Right ventricle myocardium superior (tissue), 1 donor: ENCODE data around the gene INTS11. TPM values are rescaled to one million over a fixed set of nuclear protein-coding genes. Genes with fewer than 3 reads are reported as not detected.

Source experiments
- ATAC-seq: fragments of 200-7000 bp; cut with Tn5 transposase; one replicate; pipeline ENCODE4 v1.9.1; 2020; ENCODE audit warnings: mild to moderate bottlenecking; ENCODE audit not compliant: poor library complexity
- DNase-seq: peaks from one replicate; pipeline ENCODE4 v3.0.0-alpha.2; 2020
- intact Hi-C: fragments of 100-400 bp; cut with DNase I; formaldehyde crosslinking; loops from one replicate; pipeline ENCODE4 v1.11.2; 2022
- total RNA-seq: library from RNA; stranded (reverse); fragmentation: NEBNext Ultra II Directional; extraction: Animal tissue kit (Norgen Biotek cat#: 25700); gene quantifications from one replicate; pipeline ENCODE4 v1.2.1, GENCODE V29; 2021
- donor health status: DM: no; HTN: yes; CAD: no; lungs with severe emphysema.

The INTS11 gene
- total RNA-seq, 1 donor from 2014 or later: 70.9 TPM

- intact Hi-C loops: no loop called here
- no peak for DNase-seq
- no peak for ATAC-seq
Measured at GRCh38 chr1:1335283-1335682, 10.8 kb upstream of the INTS11 start.

GRCh38 chr1:1334835-1335234 lies 10.4 kb upstream of the INTS11 start:
- intact Hi-C loops: no loop called here

GRCh38 chr1:1333551-1334241 lies 9.2 kb upstream of the INTS11 start:
- DNase-seq (no peak), ATAC-seq (peak; percentile 2)
- intact Hi-C loops: no loop called here

More at GRCh38 chr1:1334835-1335234, 10.4 kb upstream of the INTS11 start:
- ATAC-seq (no peak), DNase-seq (no peak)

DNA sequence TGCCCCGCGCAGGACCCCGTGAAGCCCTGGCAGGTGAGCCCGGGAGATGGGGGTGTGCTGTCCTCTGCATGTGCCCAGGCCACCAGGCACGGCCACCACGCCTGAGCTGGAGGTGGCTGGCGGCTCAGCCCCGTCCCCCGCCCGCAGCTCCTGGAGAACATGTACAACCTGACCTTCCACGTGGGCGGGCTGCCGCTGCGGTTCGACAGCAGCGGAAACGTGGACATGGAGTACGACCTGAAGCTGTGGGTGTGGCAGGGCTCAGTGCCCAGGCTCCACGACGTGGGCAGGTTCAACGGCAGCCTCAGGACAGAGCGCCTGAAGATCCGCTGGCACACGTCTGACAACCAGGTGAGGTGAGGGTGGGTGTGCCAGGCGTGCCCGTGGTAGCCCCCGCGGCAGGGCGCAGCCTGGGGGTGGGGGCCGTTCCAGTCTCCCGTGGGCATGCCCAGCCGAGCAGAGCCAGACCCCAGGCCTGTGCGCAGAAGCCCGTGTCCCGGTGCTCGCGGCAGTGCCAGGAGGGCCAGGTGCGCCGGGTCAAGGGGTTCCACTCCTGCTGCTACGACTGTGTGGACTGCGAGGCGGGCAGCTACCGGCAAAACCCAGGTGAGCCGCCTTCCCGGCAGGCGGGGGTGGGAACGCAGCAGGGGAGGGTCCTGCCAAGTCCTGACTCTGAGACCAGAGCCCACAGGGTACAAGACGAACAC lies 8.5 kb upstream of the INTS11 start:
- no peak for DNase-seq
- no peak for ATAC-seq
- intact Hi-C loops: no loop called here

DNA sequence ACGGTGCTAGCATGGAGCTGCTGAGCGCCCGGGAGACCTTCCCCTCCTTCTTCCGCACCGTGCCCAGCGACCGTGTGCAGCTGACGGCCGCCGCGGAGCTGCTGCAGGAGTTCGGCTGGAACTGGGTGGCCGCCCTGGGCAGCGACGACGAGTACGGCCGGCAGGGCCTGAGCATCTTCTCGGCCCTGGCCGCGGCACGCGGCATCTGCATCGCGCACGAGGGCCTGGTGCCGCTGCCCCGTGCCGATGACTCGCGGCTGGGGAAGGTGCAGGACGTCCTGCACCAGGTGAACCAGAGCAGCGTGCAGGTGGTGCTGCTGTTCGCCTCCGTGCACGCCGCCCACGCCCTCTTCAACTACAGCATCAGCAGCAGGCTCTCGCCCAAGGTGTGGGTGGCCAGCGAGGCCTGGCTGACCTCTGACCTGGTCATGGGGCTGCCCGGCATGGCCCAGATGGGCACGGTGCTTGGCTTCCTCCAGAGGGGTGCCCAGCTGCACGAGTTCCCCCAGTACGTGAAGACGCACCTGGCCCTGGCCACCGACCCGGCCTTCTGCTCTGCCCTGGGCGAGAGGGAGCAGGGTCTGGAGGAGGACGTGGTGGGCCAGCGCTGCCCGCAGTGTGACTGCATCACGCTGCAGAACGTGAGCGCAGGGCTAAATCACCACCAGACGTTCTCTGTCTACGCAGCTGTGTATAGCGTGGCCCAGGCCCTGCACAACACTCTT lies 7.7 kb upstream of the INTS11 start:
- intact Hi-C loops: no loop called here
- no peak for DNase-seq
- ATAC-seq: no peak

GRCh38 chr1:1331068-1331965 lies 6.9 kb upstream of the INTS11 start, which contains the start of gene TAS1R3:
TAS1R3 (plus strand) TSS chr1:1331280; CDS start chr1:1331346, 66 bp downstream.
- ATAC-seq: no peak
- intact Hi-C loops: no loop called here
- DNase-seq: no peak

- intact Hi-C loops: no loop called here
Measured at GRCh38 chr1:1330366-1331067, 6.1 kb upstream of the INTS11 start.

GRCh38 chr1:1329304-1330210 lies 5.1 kb upstream of the INTS11 start:
- DNase-seq (no peak), ATAC-seq (no peak)
- intact Hi-C loops: no loop called here

More at GRCh38 chr1:1330366-1331067, 6.1 kb upstream of the INTS11 start:
- ATAC-seq: no peak
- no peak for DNase-seq

- DNase-seq: no peak
- no peak for ATAC-seq
- intact Hi-C loops: no loop called here
Measured at GRCh38 chr1:1328254-1328653, 3.8 kb upstream of the INTS11 start.

DNA sequence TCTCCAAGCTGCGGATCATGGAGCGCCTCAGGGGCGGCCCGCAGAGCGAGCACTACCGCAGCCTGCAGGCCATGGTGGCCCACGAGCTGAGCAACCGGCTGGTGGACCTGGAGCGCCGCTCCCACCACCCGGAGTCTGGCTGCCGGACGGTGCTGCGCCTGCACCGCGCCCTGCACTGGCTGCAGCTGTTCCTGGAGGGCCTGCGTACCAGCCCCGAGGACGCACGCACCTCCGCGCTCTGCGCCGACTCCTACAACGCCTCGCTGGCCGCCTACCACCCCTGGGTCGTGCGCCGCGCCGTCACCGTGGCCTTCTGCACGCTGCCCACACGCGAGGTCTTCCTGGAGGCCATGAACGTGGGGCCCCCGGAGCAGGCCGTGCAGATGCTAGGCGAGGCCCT lies 2.8 kb upstream of the INTS11 start:
- ATAC-seq (no peak), DNase-seq (no peak)
- intact Hi-C loops: no loop called here

DNA sequence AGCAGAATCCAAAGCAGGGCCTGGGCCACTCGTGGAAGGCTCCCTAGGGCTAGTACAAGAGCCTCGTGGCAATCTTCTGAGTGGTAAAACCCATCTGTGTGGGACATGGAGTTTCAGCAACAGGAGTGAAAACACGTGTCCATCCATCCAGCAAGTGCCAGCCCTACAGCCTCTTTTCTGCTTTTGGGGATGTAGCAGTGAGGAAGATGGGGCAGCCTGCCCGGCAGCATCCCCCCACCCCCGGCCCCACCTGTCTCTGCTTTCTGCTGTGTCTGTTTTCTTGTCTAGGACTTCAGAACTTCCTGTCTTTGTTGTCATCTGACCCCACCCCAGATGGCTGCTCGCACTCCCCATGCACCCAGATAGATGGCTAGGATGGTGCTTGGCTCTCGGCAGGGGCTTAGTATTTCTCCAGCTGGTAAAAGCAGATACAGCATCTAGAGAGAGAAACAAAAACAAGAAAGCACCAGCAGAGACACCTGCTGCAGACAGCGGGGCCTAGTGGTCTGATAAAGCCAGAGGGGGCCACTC lies 1.7 kb upstream of the INTS11 start:
- intact Hi-C loops: no loop called here
- DNase-seq (no peak), ATAC-seq (no peak)

DNA sequence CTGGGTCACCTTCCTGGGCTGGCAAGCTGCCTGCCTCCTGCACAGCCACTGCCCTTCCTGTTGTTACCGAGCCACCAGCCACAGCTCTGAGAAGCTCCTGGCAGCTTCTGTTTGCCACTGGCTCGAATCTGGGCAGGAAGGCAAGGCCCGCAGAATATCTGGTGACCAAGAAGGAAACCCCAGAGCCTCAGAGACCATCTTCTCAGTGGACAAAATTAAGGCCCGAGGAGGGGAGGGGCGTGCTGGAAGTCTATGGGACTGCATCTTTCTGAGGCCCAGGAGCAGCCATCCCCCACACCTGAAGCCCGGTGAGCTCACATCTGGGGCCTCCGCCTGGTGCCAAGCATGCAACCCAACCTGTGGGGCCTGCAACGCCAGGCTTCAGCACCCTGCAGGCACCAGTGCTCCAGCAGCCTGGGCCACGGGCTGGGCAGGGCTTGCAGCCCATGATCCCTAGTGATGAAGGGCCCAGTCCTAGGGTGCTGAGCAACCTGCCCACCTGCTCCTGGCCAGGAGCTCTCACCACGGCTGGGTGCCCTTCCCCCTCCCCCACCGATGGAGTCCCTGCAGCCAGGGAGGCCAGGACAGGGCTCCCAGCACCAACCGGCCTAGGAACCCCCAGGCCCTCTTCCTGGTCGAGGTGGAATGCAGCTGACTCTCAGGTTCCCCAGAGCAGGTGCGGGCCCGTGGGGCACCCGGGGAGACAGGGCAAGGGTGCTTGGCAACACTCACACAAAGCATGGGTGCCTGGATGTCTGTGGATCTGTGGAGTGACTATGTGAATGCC lies 1.0 kb upstream of the INTS11 start:
- ATAC-seq (peak; percentile 69), DNase-seq (peak; percentile 84)
- intact Hi-C loops: no loop called here

DNA sequence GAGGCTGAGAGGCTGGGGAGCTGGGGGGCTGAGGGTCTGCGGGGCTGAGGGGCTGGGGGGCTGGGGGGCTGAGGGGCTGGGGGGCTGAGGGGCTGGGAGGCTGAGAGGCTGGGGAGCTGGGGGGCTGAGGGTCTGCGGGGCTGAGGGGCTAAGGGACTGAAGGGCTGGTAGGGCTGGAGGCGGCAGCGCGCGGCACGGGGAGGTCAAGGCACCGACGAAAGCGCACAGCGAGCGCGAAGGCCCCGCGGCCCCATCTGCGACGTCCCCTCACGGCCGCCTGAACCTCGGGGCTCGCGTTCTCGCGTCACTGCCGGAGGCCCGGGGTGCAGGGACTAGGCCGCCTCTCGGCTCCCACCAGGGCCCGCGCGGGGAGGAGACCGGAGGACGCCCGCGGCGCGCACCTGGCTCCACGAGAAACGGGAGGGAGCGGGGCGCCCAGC lies 356 bp downstream of the INTS11 start:
- ATAC-seq: no peak
- no peak for DNase-seq
- intact Hi-C loops: no loop called here

DNA sequence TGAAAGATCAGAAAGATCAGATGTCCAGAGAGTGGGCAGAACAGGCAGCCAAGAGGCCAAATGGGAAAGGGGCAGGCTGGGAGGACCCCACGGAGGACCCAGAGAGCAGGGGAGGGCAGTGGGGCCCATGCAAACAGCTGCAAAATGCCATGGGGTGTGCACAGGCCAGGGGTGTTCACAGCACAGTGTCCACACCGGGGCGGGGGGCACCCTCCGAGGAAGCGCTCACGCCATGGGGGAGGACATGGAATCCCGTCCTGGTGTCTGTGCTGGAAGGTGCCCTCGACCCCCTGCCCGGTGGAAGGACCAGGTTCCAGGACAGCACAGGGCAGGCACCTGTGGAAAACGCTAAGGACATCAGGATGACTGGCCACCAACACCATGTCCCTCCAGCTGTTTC lies 1.5 kb downstream of the INTS11 start:
- ATAC-seq: no peak
- DNase-seq: no peak
- intact Hi-C loops: no loop called here

DNA sequence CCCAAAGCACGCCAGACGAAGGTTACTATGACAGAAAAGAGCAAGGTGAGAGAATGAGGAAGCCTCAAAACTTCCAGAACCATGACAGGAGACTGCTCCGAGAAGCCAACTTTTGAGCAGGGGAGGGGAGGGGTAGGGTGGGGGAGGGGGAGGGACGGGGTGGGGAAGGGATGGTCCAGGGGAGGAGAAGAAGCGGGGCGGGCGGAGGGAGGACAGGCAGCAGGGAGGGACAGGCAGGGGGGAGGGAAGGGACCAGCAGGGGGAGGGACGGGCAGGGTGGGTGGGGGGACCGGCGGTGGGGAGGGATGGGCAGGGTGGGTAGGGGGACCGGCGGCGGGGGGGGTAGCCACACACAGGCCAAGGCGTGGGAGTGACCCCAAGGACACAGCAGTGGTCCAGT lies 2.0 kb downstream of the INTS11 start:
- intact Hi-C loops: no loop called here
- DNase-seq: no peak
- no peak for ATAC-seq

- intact Hi-C loops: no loop called here
- ATAC-seq: no peak
- DNase-seq: no peak
Measured at GRCh38 chr1:1321477-1321876, 3.0 kb downstream of the INTS11 start.
